H1 (cell line): ENCODE results near the gene MED16. TPM values are rescaled to one million over a fixed set of nuclear protein-coding genes. Genes with fewer than 3 reads are reported as not detected.
A peak's percentile ranks its signal among the peaks of the same experiment; 100 is the strongest.

Experiments used
- CTCF ChIA-PET: fragments of 300-600 bp; sonication (Branson Sonifier 250); formaldehyde crosslinking; loops from one replicate; lab custom pipeline; 2021; ENCODE audit not compliant: partially characterized antibody; lab: Charles Lee
- POLR2A ChIA-PET: fragments of 300-600 bp; sonication (Branson Sonifier 250); formaldehyde crosslinking; loops from one replicate; lab custom pipeline; 2021; ENCODE audit warnings: inconsistent platforms; ENCODE audit not compliant: partially characterized antibody; lab: Charles Lee
- DNase-seq, 2 experiments: peaks; one replicate each; pipeline versions ENCODE4 v3.0.0 to v3.0.0-alpha.2; 2010 to 2022; ENCODE audit warnings: low spot score in 2 of 2, low read depth in 1 of 2, mixed read lengths in 1 of 2
- FAIRE-seq: peaks from 2 replicates; lab custom pipeline; 2011; peaks lifted over from hg19 to GRCh38; lab: Jason Lieb, UNC
- H2AFZ ChIP-seq: 2 replicates; pipeline ENCODE4 v1.8.1; 2012; ENCODE audit warnings: low read length, inconsistent platforms
- H2AK5ac ChIP-seq: 2 replicates; pipeline ENCODE4 v1.6.1; 2013; ENCODE audit warnings: low read depth, low read length
- H2BK120ac ChIP-seq: replicated peaks from 2 replicates; pipeline ENCODE3; 2013; ENCODE audit warnings: low read depth, low read length, inconsistent platforms
- H2BK12ac ChIP-seq: 2 replicates; pipeline ENCODE4 v1.6.1; 2013; ENCODE audit warnings: low read depth, low read length
- H2BK15ac ChIP-seq: 2 replicates; pipeline ENCODE4 v1.6.1; 2013; ENCODE audit warnings: low read length
- H2BK20ac ChIP-seq: 2 replicates; pipeline ENCODE4 v1.6.1; 2013; ENCODE audit warnings: low read length
- H2BK5ac ChIP-seq: 2 replicates; pipeline ENCODE4 v1.6.1; 2013; ENCODE audit warnings: low read depth, low read length
- H3K14ac ChIP-seq: 2 replicates; pipeline ENCODE4 v1.6.1; 2013; ENCODE audit warnings: inconsistent platforms; ENCODE audit not compliant: insufficient read length
- H3K18ac ChIP-seq: 2 replicates; pipeline ENCODE4 v1.6.1; 2013; ENCODE audit warnings: low read length; ENCODE audit errors: extremely low read depth
- H3K23ac ChIP-seq: 2 replicates; pipeline ENCODE4 v1.6.1; 2013; ENCODE audit warnings: inconsistent platforms; ENCODE audit not compliant: insufficient read length
- H3K23me2 ChIP-seq: 2 replicates; pipeline ENCODE4 v1.6.1; 2013; ENCODE audit warnings: low read depth, low read length
- H3K27ac ChIP-seq: 2 replicates; pipeline ENCODE4 v1.6.1; 2011; ENCODE audit warnings: low read depth, low read length, inconsistent platforms
- H3K27me3 ChIP-seq, 4 experiments: replicated peaks in 1 of 4; 1 replicate in 1 of 4; 2 replicates in 3 of 4; pipeline versions ENCODE4 v1.6.1 to v1.8.1; 2011 to 2013; ENCODE audit warnings: low read length in 3 of 4, mild to moderate bottlenecking in 3 of 4, inconsistent platforms in 2 of 4, mixed read lengths in 2 of 4, moderate library complexity in 1 of 4; ENCODE audit not compliant: control insufficient read depth in 3 of 4, insufficient read depth in 3 of 4; ENCODE audit errors: extremely low read depth in 1 of 4
- H3K36me3 ChIP-seq, 4 experiments: 2 replicates each; pipeline versions ENCODE4 v1.6.1 to v1.8.1; 2011 to 2013; ENCODE audit warnings: mild to moderate bottlenecking in 4 of 4, low read length in 3 of 4, moderate library complexity in 2 of 4, control low read depth in 1 of 4, inconsistent platforms in 1 of 4; ENCODE audit not compliant: insufficient read depth in 4 of 4, control insufficient read depth in 2 of 4
- H3K4ac ChIP-seq: replicated peaks from 2 replicates; pipeline ENCODE3; 2013; ENCODE audit warnings: low read length, low read depth, mixed read lengths, inconsistent platforms; ENCODE audit not compliant: insufficient read length
- H3K4me1 ChIP-seq, 4 experiments: replicated peaks in 1 of 4; 1 replicate in 1 of 4; 2 replicates in 3 of 4; pipeline versions ENCODE4 v1.6.1 to v1.8.1; 2011 to 2013; ENCODE audit warnings: low read length in 3 of 4, inconsistent platforms in 2 of 4, mixed read lengths in 1 of 4; ENCODE audit not compliant: insufficient read depth in 4 of 4, control insufficient read depth in 3 of 4
- H3K4me2 ChIP-seq, 2 experiments: 2 replicates each; pipeline versions ENCODE4 v1.6.1 to v1.8.1; 2011 to 2013; ENCODE audit warnings: low read depth in 2 of 2, low read length in 2 of 2, control low read depth in 1 of 2, inconsistent platforms in 1 of 2, mild to moderate bottlenecking in 1 of 2; ENCODE audit not compliant: insufficient read depth in 1 of 2
- H3K4me3 ChIP-seq, 4 experiments: fragments of 200-600, 300-600 bp in 1 of 4; sonication (generic), shearing (Covaris generic), sonication (Bioruptor Twin) in 1 of 4; 2 replicates each; pipeline versions ENCODE4 v1.5.1 to v1.8.1; 2011 to 2016; ENCODE audit warnings: low read length in 4 of 4, low read depth in 3 of 4, control low read depth in 2 of 4, inconsistent platforms in 2 of 4, mild to moderate bottlenecking in 2 of 4, mixed read lengths in 1 of 4, moderate library complexity in 1 of 4; ENCODE audit not compliant: insufficient read depth in 2 of 4; ENCODE audit errors: extremely low read depth in 1 of 4
- H3K56ac ChIP-seq: replicated peaks from 2 replicates; pipeline ENCODE3; 2013; ENCODE audit warnings: low read depth, mild to moderate bottlenecking, mixed read lengths, low read length, inconsistent platforms; ENCODE audit not compliant: insufficient read length
- H3K79me1 ChIP-seq: 2 replicates; pipeline ENCODE4 v1.6.1; 2013; ENCODE audit warnings: low read depth, low read length, control low read depth
- H3K79me2 ChIP-seq, 2 experiments: 2 replicates each; pipeline versions ENCODE4 v1.6.1 to v1.8.1; 2012 to 2013; ENCODE audit warnings: low read length in 2 of 2, mild to moderate bottlenecking in 2 of 2, inconsistent platforms in 1 of 2; ENCODE audit not compliant: insufficient read depth in 2 of 2, control insufficient read depth in 1 of 2
- H3K9ac ChIP-seq, 4 experiments: replicated peaks in 1 of 4; 1 replicate in 1 of 4; 2 replicates in 3 of 4; pipeline versions ENCODE4 v1.6.1 to v1.8.1; 2011 to 2013; ENCODE audit warnings: low read depth in 3 of 4, low read length in 3 of 4, control low read depth in 2 of 4, mild to moderate bottlenecking in 2 of 4, moderate library complexity in 2 of 4, inconsistent platforms in 1 of 4; ENCODE audit errors: extremely low read depth in 1 of 4
- H3K9me3 ChIP-seq, 2 experiments: 2 replicates each; pipeline versions ENCODE4 v1.6.1 to v1.8.1; 2012 to 2013; ENCODE audit warnings: mild to moderate bottlenecking in 2 of 2, moderate library complexity in 2 of 2, control low read depth in 1 of 2, inconsistent platforms in 1 of 2, low read depth in 1 of 2, low read length in 1 of 2, mixed read lengths in 1 of 2; ENCODE audit not compliant: insufficient read depth in 2 of 2
- H4K20me1 ChIP-seq, 2 experiments: replicated peaks in 1 of 2; 2 replicates each; pipeline versions ENCODE3 to v1.8.1; 2011 to 2013; ENCODE audit warnings: inconsistent platforms in 2 of 2, low read length in 2 of 2, mild to moderate bottlenecking in 1 of 2; ENCODE audit not compliant: insufficient read depth in 2 of 2, control insufficient read depth in 1 of 2
- H4K5ac ChIP-seq: 2 replicates; pipeline ENCODE4 v1.6.1; 2013; ENCODE audit warnings: low read length, low read depth, mixed read lengths, inconsistent platforms; ENCODE audit not compliant: insufficient read length
- H4K8ac ChIP-seq: 2 replicates; pipeline ENCODE4 v1.8.0; 2013; ENCODE audit warnings: mild to moderate bottlenecking, moderate library complexity, low read length, inconsistent platforms; ENCODE audit not compliant: insufficient read depth; ENCODE audit errors: extremely low read depth
- H4K91ac ChIP-seq: replicated peaks from 2 replicates; pipeline ENCODE3; 2013; ENCODE audit warnings: low read length, mixed read lengths, inconsistent platforms; ENCODE audit not compliant: insufficient read length
- KDM1A ChIP-seq: fragments of 200-600, 300-600 bp; sonication (generic); IDR thresholded peaks from 2 replicates; pipeline ENCODE4 v1.7.1; 2016; ENCODE audit warnings: mild to moderate bottlenecking, low read length, borderline replicate concordance
- MAX ChIP-seq: IDR thresholded peaks from 2 replicates; pipeline ENCODE4 v1.6.1; 2012; ENCODE audit warnings: inconsistent platforms
- WGBS, 2 experiments: shearing (Covaris generic) in 1 of 2; methylation state at CpG; one replicate each; pipeline versions ENCODE4 v1.1.6 to v1.1.7; 2013 to 2015; ENCODE audit warnings: low lambda C conversion rate in 2 of 2, mixed read lengths in 2 of 2, inconsistent platforms in 1 of 2, low coverage in 1 of 2, missing lambda C conversion rate in 1 of 2; ENCODE audit not compliant: insufficient replicate concordance in 2 of 2, insufficient coverage in 1 of 2, insufficient read length in 1 of 2; ENCODE audit errors: extremely low coverage in 1 of 2, missing lambda C conversion rate in 1 of 2; 5-methylcytosine and 5-hydroxymethylcytosine counted together
- polyA plus RNA-seq, 7 experiments: library from polyadenylated mRNA; depleted of rRNA in 3 of 7; stranded (reverse) in 5 of 7; unstranded in 2 of 7; fragments of >200 nt in 5 of 7; fragments of 200-250 nt in 2 of 7; gene quantifications; 1 replicate in 5 of 7; 2 replicates in 1 of 7; 4 replicates in 1 of 7; pipeline versions ENCODE4 v1.2.1 to v1.2.3, GENCODE V29; 2011 to 2013; ENCODE audit warnings: missing spikeins in 2 of 7, mixed read lengths in 2 of 7
- total RNA-seq: library from RNA; stranded (reverse); fragmentation: NEBNext Ultra II Directional; extraction: Animal tissue kit (Norgen Biotek cat#: 25700); gene quantifications from 2 replicates; pipeline ENCODE4 v1.2.1, GENCODE V29; 2021

The MED16 gene
- total and polyA plus RNA-seq, 2 of the 8 experiments (the other 6 are each of a cell fraction or from before 2014, with no cell fraction given): 51.0 to 67.2 TPM

GRCh38 chr19:902446-903226, 9.6 kb upstream of the MED16 start:
- H4K5ac ChIP-seq: no peak overlapping the region
- H2BK15ac ChIP-seq: no peak overlapping the region
- H3K4ac ChIP-seq: no peak overlapping the region
- no peak overlapping the region for H3K27ac ChIP-seq
- H4K91ac ChIP-seq: no peak overlapping the region
- peaks cover 0 to 10% (median 4%) of the 10 kb centered on the region in 4 experiments; a peak in 4 of 7 replicates for H3K4me1 ChIP-seq
- H3K79me1 ChIP-seq: peaks cover 7% of the 10 kb centered on the region
- H2BK5ac ChIP-seq: no peak overlapping the region
- H2AFZ ChIP-seq: no peak overlapping the region
- no peak overlapping the region for H2AK5ac ChIP-seq
- H3K9me3 ChIP-seq: no peaks in the 10 kb centered on the region
- no peak overlapping the region for H3K4me3 ChIP-seq
- no peak for FAIRE-seq
- peaks cover 13 to 32% of the 10 kb centered on the region in 2 experiments for H4K20me1 ChIP-seq
- POLR2A ChIA-PET: interaction anchor here (0.6 to 1.4 kb wide), 10 partner anchors 8 to 125 kb away, joined by 3 to 5 read pairs (median 4); partner anchors contain the start of genes PTBP1 and WDR18
- no peak overlapping the region for H2BK120ac ChIP-seq
- H3K56ac ChIP-seq: no peak overlapping the region
- no peak overlapping the region for H3K14ac ChIP-seq
- H3K79me2 ChIP-seq: peaks cover 0 to 22% of the 10 kb centered on the region in 2 experiments; a peak in 2 of 4 replicates
- H3K4me2 ChIP-seq: no peak overlapping the region
- H2BK20ac ChIP-seq: no peak overlapping the region
- CTCF ChIA-PET: interaction anchor here (0.7 to 2.2 kb wide), 5 partner anchors 10 to 133 kb away, joined by 3 to 8 read pairs (median 6); partner anchors contain the start of genes MED16 and RNU6-9
- H3K27me3 ChIP-seq: no peaks in the 10 kb centered on the region
- peaks cover 0 to 11% (median 2%) of the 10 kb centered on the region in 4 experiments; a peak in 2 of 8 replicates for H3K36me3 ChIP-seq
- 91% methylated on average over 14 of the region's 14 CpGs; no CpG with 5 or more reads in 1 of the 2 experiments for WGBS, 2 experiments
- TF ChIP-seq MAX: no peak
- peak; percentile 63; the same call in 1 of the 2 replicates for TF ChIP-seq KDM1A
- TF ChIP-seq, all 59 proteins: peak for 1
- Histone ChIP-seq H3K9ac (no peak overlapping the region), H4K8ac (no peak overlapping the region), H2BK12ac (no peak overlapping the region), H3K18ac (no peak overlapping the region), H3K23ac (no peak overlapping the region), H3K23me2 (peaks cover 3% of the 10 kb centered on the region; the same call in 1 of the 2 replicates)
- DNase-seq: no peak
